GM19455 (cell line): Measurements from ENCODE around the gene CD93.

Experiments used
- ATAC-seq: cut with Tn5 transposase; IDR thresholded peaks from one replicate; pipeline ENCODE4 v1.9.1; 2021; ENCODE audit not compliant: unreplicated experiment

The CD93 gene

DNA sequence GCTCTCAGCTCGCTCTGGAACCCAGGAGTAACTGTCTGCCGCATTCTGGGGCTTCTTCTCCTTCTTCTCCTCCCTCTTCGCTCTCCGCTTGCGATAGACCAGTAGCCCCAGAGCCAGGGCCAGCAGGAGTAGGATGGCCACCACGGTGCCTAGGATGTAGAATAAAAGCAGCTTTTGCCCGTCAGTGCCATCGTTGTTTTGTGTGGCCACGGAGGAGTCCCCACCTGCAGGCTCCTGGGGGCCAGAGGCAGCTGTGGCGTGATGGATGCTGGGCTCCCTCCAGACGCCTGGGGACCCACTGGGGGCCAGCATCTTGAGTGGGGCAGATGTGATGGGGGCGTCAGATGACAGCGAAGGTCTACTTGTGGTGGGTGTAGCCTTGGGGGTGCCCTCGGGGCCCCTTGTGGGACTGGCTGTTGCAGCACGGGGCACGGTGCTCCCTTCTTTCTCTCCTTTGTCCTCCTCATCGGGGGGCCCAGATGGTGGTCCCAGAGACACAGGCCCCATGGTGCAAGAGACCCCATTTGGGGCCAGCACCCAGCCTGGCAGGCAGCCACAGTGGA, 1.8 kb downstream of the CD93 start:
- no peak for ATAC-seq

DNA sequence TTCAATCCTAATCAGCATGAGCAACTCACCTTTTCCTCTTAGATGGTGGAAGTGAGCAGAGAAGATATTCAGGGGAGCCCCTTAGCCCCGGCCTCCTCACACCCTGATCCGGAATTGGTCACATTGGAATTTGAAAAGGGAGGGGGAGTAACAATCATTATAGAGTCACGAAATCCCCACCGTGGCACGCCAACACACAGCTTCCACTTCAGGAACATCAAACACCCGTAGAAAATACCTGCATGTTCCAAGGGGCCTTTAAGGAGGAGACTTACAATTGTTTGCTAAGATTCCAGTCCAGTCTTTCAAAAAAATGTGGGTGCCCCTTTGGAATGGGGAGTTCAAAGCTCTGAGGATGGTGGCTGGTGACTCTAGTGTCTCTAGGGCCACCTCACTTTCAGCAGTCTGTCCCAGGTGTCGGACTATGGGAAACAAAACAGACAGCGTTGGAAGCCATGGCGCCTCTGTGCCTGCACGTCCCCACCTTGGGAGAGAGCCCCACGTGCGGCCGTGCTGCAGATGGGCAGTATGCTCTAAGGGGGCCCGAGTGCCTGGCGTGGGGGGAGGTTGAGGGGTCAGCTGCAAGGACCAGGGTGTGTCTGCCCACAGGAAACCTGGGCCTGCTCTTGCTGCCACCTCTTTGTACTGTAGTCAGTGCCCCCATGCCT, 2.4 kb downstream of the CD93 start:
- ATAC-seq = no peak

DNA sequence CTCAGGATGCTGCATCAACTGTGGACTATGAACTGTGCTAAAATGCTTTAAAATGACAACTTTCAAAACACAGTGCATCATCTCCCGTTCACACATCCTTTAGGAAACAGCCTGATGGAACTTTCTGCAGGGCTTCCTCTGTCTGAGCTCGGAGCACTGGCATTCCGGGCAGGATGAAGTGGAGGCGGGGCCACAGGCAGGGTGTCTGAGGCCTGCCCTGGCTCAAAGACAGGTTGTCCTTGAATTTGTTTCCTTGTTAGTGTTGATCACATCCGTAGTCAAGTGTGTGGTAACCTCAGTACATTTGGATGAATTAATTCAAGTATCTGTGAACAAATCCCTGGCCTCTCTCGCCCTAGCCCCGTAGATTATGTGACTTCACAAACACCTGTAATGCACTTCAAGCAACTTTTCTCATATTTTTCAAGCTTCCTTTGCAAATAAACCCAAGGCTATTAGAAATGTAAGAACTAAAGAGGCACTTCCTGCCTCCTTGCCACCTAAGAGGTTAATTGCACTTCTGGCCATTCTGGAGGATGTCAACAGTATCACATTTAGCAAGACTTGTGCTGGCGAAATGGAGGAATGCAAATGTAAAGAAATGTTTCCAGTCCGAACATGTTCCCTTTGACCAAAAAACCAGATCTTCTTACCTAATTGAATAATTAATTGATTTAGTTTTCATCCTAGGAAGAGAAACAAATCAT, 3.1 kb downstream of the CD93 start:
- no peak for ATAC-seq

DNA sequence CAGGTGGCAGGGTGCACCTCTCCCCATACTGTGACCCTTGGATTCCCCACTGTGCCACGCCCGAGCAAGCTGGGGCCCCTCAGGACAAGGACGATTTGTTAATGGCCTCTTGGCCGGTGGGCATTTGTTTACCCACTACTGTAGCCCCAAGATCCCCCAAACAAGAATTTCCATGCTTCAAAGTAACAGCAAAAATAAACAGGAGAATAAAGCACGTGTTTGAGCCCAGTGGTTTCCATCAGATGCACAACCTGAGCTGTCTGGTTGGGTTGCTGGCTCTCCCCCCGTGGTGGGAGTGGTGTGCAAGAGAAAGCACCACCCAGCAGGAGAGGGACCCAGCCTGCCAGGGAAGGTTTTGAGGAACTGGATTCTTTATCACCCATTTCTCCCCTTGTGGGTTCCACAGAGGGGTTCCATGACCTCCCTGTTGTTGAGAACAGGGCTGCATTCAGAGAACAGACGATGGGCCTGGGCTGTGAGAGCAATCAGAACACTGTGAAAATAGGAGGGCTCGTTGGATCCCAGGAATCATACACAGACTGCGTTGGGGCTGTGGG, 4.8 kb downstream of the CD93 start:
- ATAC-seq = no peak

DNA sequence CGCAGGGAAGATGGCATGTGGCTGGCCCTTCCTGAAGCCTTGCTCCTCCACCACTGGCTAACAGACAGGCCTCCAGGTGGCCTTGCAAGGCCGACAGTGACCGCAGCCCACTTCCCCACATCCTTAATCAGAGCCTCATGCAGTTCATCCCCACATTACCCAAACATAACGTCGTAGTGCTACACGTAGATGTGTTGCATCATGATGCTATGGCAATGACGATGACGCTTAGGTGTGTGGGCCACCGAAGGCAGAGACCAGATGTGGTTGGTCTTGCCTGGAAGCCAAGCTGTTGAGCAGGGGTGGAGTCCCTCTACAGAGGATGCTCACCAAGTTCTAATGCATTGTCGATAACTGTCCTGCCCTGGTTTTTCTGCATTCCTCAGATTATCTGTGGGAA, 5.6 kb downstream of the CD93 start:
- ATAC-seq = no peak

DNA sequence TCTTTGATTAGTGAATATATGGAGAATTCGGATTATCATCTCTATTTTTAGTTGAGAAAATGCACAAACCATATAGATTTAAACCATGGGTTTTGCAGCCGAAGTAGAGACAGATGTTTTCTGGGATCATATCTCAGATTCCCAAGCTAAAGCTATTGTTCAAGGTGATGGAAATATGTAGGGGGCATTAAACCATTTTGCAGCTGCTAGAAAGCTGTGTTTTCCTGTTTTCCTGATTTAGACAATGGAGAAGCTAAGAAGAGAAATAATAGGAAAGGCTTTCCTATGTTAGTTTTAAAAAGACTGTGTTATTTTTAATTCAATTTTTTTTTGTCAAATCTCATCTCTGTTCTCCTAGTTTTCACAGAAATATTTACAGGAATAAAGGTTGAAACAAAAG, 6.2 kb downstream of the CD93 start:
- no peak for ATAC-seq

DNA sequence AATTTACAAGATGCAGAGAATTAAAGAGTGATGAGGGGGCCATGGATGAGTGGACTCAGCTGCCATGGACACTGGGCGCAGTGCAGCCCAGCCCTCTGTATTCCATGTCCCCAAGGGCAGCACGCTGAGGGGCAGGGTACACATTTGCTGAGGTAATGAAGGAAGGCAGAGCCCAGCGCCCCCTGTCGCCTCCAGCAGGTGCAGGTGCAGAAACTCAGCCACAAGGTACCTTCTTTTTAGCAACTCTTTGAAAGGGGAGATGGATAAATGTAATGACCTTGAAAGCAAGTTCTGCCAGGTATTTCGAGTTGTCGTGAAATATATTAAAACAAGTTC, 7.1 kb downstream of the CD93 start:
- ATAC-seq = no peak

DNA sequence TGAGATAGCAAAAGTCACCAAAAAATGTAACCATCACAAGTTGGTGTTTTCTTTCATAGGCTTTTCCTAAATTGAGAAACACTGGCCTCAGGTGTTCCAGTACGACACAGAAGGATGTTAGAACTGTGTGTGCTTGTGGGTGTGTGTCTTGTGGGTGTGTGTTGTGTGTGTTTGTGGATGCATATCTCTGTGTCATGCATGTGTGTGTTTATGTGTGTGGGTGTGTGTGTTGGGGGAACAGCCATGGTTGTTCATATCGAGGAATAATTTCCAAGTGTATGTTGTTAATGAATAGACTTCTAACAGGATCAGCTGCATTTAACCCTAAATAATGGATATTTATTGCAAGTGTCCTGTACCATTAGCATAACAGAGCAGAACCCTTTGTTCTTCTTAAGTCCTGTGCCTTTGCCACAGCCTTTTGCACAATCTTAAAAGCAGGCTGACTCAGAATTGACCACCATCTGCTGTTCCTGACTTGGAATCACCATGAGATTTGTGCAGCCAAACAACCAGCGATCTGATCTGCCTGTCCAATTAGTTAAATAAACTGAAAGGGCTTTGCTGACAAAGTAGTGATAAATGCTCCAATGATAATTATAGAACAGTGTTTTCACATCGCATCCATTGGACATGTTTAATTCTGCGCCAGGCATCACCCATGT, 7.6 kb downstream of the CD93 start:
- ATAC-seq = no peak

DNA sequence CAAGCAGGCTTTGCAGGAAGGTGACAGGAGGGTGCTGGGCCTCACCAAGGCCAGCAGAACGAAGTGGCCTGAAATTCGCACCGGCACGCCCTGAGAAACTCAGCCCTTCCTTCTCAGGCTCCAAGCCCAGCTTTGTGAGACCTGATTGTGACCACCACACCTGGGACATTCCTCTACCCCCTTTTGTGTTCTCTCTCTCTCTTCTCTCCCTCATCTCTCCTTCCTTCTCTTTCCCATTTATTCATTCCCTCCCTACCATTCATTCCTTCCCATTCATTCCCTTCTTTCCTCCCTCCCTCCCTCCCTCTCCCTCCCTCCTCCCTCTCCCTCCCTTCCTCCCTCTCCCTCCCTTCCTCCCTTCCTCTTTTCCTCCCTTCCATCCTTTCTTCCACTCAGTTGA, 8.8 kb downstream of the CD93 start:
- ATAC-seq = no peak

DNA sequence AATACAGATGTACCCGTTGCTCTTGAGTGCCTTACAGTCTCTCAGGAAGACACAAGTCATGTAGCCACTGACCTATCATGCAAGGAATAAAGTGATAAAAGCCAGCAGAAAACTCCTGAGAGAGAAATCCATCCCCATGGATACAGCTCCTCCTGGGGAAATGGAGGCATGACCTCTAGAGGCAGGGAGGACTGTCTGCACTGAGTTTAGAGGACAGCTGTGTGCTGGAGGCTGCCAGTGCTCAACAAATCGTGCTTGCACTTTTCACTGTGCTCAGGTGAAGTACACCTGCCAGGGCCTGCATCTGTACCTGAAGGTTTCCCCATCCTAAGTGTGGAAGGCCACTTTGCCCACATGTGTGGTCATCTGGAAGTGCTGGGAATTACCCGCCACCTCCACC, 12.1 kb downstream of the CD93 start:
- ATAC-seq = no peak

DNA sequence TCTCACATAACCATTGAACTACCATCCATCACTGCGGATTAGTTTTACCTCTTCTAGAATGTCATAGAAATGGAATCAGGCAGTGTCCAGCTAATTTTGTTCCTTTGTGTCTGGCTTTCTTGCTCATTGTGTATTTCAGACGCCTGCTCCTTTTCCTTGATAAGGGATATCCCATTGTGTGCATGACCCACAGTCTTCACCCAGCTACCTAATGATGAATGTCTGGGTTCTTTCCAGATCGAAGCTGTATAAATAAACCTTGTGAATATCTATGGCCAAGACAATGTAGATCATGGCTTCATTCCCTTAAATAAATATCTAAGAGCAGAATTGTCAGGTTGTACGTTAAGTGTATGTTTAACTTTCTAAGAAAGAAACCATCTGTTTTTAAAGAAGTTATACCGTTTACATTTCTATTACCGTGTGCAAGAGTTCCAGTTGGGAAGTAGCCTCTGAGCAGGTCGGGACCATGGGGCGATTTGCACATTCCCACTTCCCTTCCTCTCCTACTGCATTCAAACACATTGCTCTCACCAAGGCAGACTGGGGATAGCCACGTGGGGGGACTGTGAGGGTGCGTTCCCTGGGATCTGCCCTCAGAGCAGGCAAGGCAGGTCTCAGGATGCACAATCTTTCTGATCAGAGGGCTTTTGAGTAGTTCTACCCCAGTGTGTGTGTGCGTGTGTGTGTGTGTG, 13.1 kb downstream of the CD93 start:
- ATAC-seq = no peak

DNA sequence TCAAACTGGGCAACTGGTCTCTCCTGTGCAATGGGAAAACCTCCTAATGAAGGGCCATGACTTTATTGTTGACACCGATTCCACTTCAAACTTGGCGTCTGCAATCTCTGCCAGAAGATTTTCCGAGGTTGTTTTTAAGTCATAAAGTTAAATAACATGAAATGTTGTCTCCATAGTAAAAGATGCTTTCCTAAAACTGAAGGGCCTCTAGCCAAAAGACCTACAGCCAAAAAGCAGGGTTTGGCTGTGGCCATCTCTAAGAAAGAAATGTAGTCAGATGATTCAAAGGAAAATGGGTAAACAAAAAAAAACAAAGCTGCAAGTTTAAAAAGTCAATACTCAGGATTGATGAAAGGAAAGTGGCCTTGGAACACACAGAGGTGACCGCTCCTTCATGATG, 14.1 kb downstream of the CD93 start:
- no peak for ATAC-seq

DNA sequence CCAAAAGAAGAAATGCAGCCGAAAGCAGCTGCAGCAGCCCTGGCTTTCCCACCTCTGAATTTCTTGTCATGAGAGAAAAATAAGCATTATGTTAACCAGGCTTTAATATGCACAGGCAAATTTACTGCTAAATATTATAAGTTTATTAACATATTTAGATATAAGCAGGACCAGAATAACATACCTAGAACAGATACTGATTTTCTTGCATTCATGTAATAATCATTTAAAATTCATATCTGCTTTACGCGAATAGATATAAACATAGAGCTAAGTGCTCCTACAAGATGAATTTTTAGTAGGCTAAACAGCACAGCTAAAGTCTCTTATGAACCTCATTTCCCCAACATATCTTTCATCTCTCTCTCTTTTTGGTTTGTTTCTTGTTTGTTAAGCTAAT, 14.7 kb downstream of the CD93 start:
- ATAC-seq = no peak

DNA sequence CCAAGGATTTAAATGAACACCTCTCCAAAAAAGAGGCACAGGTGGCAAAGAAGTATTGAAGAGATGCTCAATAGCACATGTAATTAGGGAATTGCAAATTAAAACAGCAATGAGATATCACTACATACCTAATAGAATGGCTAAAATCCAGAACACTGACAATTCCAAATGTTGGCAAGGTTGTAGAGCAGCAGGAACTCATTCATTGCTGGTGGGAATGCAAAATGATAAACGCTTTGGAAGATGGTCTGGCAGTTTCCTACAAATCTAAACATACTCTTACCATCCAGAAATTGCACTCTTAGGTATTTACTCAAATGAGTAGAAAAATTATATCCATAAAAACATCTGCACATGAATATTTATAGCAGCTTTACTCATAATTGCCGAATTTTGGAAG, 17.0 kb downstream of the CD93 start:
- ATAC-seq = no peak

DNA sequence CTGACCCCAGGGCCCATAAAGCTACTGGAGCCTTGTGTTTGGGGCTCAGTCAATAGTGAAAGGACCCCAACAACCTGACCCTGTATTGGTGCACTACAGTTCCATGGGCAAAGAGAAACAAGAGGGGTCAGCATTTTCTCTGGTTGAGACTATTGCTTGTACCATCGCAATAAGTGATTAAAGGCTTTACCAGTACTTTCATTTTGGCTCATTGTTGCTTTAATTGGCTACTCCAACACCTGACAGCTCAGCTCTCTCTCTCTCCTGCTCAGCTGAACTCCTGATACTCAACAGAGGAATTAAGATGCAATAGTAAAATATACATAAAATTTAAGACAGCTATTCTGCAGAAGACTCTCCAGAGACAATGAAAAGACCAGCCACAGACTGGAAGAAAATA, 17.8 kb downstream of the CD93 start:
- no peak for ATAC-seq

DNA sequence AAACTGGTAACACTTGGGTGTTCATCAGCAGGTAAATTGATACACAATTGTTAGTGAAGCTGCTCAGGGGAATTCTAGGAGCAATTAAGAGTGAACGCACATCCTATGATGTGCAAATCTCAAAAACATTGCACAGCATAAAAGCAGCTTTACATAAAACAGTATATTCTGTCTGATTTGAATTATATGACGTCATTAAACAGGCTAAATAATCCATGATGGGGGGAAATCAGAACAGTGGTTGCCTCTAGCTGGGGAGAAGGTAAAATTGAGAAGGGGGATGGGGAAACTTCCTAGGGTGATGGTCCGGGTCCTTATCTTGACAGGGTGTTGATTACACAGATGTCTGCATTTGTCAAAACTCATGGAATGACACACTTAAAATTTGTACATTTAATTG, 19.4 kb downstream of the CD93 start:
- ATAC-seq = no peak

DNA sequence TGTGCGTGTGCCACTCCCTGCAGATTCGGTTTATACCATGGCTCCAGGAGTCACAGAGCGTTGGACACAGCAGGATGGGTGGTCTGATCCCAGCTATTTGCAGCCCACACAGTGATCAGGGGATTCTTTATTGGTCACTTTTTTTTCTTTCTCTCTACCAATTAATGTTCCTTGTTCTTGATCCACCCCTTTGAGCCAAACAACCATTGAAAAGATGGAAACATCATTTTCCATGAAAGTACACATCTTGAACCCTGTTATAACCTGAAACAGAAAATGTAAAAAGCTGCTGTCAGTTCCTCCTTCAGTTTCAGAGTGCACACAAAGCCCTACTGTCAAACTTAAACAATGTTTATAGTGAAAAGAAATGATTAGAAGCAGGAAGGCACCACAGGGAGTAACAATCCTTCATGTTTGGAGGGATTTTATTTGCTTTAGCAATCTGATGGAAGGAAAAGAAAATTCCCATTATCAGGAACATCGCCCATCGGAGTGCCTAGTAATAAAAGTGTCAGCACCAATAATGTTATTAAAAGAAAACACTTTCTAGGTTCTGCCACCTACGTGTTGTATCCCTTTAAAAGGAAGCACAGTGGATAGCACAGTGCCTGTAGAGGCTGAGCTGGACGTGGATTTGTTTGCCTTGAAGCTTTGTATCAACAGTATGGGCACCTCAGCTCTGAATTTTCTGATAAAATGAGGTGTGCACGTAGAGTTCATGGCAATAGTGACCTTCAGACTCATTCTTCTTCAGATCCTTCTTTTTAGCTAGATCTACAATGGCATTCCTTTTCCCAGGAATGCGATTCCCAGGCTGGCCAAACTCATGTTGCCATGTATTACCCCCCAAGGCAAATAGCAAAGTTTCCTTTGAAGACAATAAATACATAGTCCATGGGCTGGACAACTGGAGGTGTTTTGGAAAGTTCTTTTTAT, 20.6 kb downstream of the CD93 start:
- no peak for ATAC-seq

DNA sequence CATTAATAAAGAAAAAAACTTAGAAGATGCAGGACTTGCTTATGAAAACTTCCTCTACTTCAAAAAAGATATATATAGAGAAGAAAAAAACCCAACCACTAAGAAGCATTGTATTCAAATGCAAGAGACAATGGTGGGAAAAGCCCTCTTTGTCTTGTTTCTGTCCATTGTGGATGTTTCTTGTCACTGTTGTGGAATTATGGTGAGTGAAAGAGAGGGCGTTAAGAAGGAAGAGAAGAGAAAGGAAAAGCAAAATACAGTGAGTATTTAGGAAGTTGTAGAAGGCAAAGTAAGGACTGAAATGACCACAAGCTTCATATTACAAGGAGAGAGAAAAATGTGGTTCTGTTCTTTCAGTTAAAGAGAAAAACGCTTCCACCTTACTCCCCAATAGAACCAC, 22.5 kb downstream of the CD93 start:
- no peak for ATAC-seq

DNA sequence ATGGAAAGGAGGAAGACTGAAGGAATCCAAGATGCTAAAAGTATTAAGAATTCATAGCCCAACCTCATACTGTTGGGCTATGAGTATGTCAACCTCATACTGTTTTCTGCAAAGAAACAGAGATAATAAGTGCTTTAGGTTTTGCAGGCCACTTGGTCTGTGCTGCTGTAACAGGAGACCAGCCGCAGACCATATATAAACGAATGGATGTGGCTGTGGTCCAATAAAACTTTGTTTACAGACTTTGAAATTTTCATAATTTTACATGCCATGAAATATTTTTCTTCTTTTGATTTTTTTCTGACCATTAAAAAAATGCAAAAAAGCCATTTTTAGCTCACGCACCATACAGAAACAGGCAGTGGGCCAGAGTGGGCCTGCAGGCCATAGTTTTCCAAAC, 23.0 kb downstream of the CD93 start:
- ATAC-seq = no peak

DNA sequence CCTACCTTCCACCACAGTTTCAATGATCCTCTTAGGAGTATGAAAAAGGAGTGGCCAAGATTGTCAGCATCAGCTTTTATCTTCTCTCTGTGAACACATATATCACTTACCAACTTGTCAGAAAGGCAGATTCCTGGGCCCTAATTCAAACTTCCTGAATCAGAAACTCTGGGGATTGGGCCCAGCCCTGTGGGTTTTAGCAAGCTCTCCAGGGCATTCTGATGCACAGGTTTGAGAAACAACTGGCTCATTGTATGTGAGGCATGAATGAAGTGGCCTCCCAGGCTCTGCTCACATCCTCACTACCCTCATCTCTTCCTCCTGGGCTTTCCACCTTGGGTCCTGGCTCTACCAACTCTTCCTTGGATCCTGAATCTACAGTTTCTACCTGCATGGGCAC, 23.5 kb downstream of the CD93 start:
- no peak for ATAC-seq
